CD4-positive, alpha-beta memory T cell (primary cell): ENCODE results near the gene PLA2G4F. TPM values are rescaled to one million over a fixed set of nuclear protein-coding genes. Genes with fewer than 3 reads are reported as not detected.

Experiments
- CTCF ChIA-PET: fragments of 350-600 bp; sonication (Branson Sonifier 250); formaldehyde crosslinking; loops from one replicate; lab custom pipeline; 2021; ENCODE audit warnings: inconsistent platforms; ENCODE audit not compliant: partially characterized antibody; lab: Charles Lee
- POLR2A ChIA-PET: fragments of 350-600 bp; sonication (Branson Sonifier 250); formaldehyde crosslinking; loops from one replicate; lab custom pipeline; 2021; ENCODE audit not compliant: partially characterized antibody; lab: Charles Lee
- DNase-seq, 5 donors: peaks; one replicate each; pipeline versions ENCODE4 v3.0.0 to v3.0.0-alpha.2; 2020 to 2022; ENCODE audit warnings: mixed read lengths in 1 of 5
- H3K27ac ChIP-seq: one replicate; pipeline ENCODE4 v1.7.0; 2013; ENCODE audit warnings: low read depth, low read length
- H3K27me3 ChIP-seq: 2 replicates; pipeline ENCODE4 v1.7.0; 2013; ENCODE audit warnings: mild to moderate bottlenecking, low read length, moderate library complexity; ENCODE audit not compliant: insufficient read depth
- H3K36me3 ChIP-seq: 2 replicates; pipeline ENCODE4 v1.7.0; 2013; ENCODE audit warnings: mild to moderate bottlenecking, low read length, moderate library complexity; ENCODE audit not compliant: insufficient read depth
- H3K4me1 ChIP-seq: 2 replicates; pipeline ENCODE4 v1.7.0; 2013; ENCODE audit warnings: mild to moderate bottlenecking, low read length, moderate library complexity; ENCODE audit not compliant: insufficient read depth
- H3K4me3 ChIP-seq, 2 donors: one replicate each; pipeline ENCODE4 v1.7.0; 2013; ENCODE audit warnings: low read length in 2 of 2, mild to moderate bottlenecking in 1 of 2
- H3K9me3 ChIP-seq, 2 donors: one replicate each; pipeline ENCODE4 v1.7.0; 2013; ENCODE audit warnings: low read length in 2 of 2, control low read depth in 1 of 2; ENCODE audit not compliant: control insufficient read depth in 1 of 2
- H3K27ac Mint-ChIP-seq, 7 donors: one replicate each; pipeline ENCODE4 v1.8.0; 2020 to 2021; ENCODE audit warnings: mixed read lengths in 7 of 7, mild to moderate bottlenecking in 6 of 7, inconsistent platforms in 3 of 7, moderate library complexity in 3 of 7
- H3K27me3 Mint-ChIP-seq, 2 donors: one replicate each; pipeline ENCODE4 v1.8.0; 2020 to 2021; ENCODE audit warnings: mixed read lengths in 2 of 2
- H3K36me3 Mint-ChIP-seq, 2 donors: one replicate each; pipeline ENCODE4 v1.8.0; 2020 to 2021; ENCODE audit warnings: mixed read lengths in 2 of 2, inconsistent platforms in 1 of 2, mild to moderate bottlenecking in 1 of 2
- H3K4me1 Mint-ChIP-seq, 4 donors: one replicate each; pipeline ENCODE4 v1.8.0; 2020 to 2021; ENCODE audit warnings: mixed read lengths in 4 of 4, mild to moderate bottlenecking in 1 of 4
- H3K4me3 Mint-ChIP-seq, 8 donors: one replicate each; pipeline ENCODE4 v1.8.0; 2020 to 2021; ENCODE audit warnings: mixed read lengths in 8 of 8, mild to moderate bottlenecking in 7 of 8, moderate library complexity in 6 of 8, inconsistent platforms in 3 of 8
- H3K9me3 Mint-ChIP-seq, 8 donors: one replicate each; pipeline ENCODE4 v1.8.0; 2020 to 2021; ENCODE audit warnings: mixed read lengths in 8 of 8, mild to moderate bottlenecking in 5 of 8, inconsistent platforms in 3 of 8, moderate library complexity in 1 of 8
- intact Hi-C: fragments of 100-400 bp; cut with micrococcal nuclease; formaldehyde crosslinking; loops from one replicate; pipeline ENCODE4 v1.15.1; 2023
- polyA plus RNA-seq, 2 donors: library from polyadenylated mRNA; unstranded; fragments of 300-500 nt; fragmentation: Illumina TruSeq; gene quantifications; one replicate each; pipeline ENCODE4 v1.2.3, GENCODE V29; 2021
- total RNA-seq, 2 experiments: library from RNA; stranded (reverse); gene quantifications; one replicate each; pipeline ENCODE4 v1.2.3, GENCODE V29; 2021

PLA2G4F gene
- total and polyA plus RNA-seq, 4 experiments from 2014 or later: not detected

DNA sequence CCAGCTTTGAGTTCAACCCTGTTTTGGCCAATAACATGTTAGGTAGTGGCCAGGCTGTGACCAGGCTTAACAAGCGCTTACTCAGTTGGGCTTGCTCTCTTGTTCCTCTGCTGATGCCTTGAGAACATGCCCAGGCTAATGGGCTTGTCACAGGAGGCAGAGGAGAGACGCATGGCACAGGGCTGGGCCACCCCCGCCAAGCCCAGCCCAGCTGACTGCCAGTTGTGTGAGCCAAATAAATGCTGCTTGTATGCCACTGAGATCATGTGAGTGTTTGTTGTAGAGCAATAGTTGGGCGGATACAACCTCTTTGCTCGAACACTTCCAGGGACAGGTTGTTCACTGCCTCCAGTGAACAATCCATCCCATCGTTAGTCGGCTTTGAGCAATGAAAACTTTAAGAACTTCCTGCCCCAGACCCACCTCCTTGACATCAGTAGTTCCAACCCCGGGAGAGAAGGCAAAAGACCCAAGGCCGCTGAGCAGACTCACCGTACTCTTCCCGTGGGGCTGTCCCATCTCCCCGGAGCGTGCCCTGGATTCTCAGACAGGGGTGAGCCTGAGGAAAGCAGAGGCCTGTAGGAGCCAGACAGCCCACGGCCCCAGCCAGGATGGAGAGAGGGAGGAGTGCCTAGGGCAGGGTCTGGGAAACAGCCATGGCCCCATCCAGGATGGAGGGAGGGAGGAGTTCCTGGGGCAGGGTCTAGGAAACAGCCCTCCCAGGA, 4.1 kb downstream of the PLA2G4F start:
- ChIA-PET CTCF (no interaction called here), POLR2A (no interaction called here)
- H3K27me3 ChIP-seq: no peaks in the 10 kb centered on the region
- H3K36me3 ChIP-seq: no peaks in the 10 kb centered on the region
- H3K9me3 Mint-ChIP-seq: no peaks in the 10 kb centered on the region
- DNase-seq: no peak
- H3K27me3 Mint-ChIP-seq: no peaks in the 10 kb centered on the region
- no peak overlapping the region for H3K27ac Mint-ChIP-seq
- no peaks in the 10 kb centered on the region for H3K36me3 Mint-ChIP-seq
- no peak overlapping the region for H3K27ac ChIP-seq
- intact Hi-C loops: no loop called here
- no peak overlapping the region for H3K4me3 Mint-ChIP-seq
- peaks cover 0 to 1% (median 0%) of the 10 kb centered on the region in 4 donors for H3K4me1 Mint-ChIP-seq
- H3K4me3 ChIP-seq: no peak overlapping the region
- no peaks in the 10 kb centered on the region for H3K4me1 ChIP-seq
- no peaks in the 10 kb centered on the region for H3K9me3 ChIP-seq

GRCh38 chr15:42151736-42152135, 4.7 kb downstream of the PLA2G4F start:
- no peak overlapping the region for H3K27ac ChIP-seq
- H3K9me3 ChIP-seq: no peaks in the 10 kb centered on the region
- Mint-ChIP-seq H3K4me1 (no peaks in the 10 kb centered on the region), H3K27ac (no peak overlapping the region), H3K9me3 (no peaks in the 10 kb centered on the region), H3K36me3 (no peaks in the 10 kb centered on the region), H3K4me3 (no peak overlapping the region), H3K27me3 (no peaks in the 10 kb centered on the region)
- no peaks in the 10 kb centered on the region for H3K36me3 ChIP-seq
- DNase-seq: no peak
- CTCF ChIA-PET: no interaction called here
- intact Hi-C loops: no loop called here
- POLR2A ChIA-PET: no interaction called here
- no peaks in the 10 kb centered on the region for H3K27me3 ChIP-seq
- H3K4me1 ChIP-seq: no peaks in the 10 kb centered on the region
- no peak overlapping the region for H3K4me3 ChIP-seq

GRCh38 chr15:42151141-42151561, 5.3 kb downstream of the PLA2G4F start:
- Mint-ChIP-seq H3K27me3 (no peaks in the 10 kb centered on the region), H3K4me3 (no peak overlapping the region), H3K4me1 (no peaks in the 10 kb centered on the region), H3K9me3 (no peaks in the 10 kb centered on the region), H3K27ac (no peak overlapping the region), H3K36me3 (no peaks in the 10 kb centered on the region)
- ChIA-PET CTCF (no interaction called here), POLR2A (no interaction called here)
- H3K4me1 ChIP-seq: no peaks in the 10 kb centered on the region
- H3K4me3 ChIP-seq: no peak overlapping the region
- intact Hi-C loops: no loop called here
- H3K36me3 ChIP-seq: no peaks in the 10 kb centered on the region
- no peaks in the 10 kb centered on the region for H3K9me3 ChIP-seq
- no peak overlapping the region for H3K27ac ChIP-seq
- DNase-seq: no peak
- no peaks in the 10 kb centered on the region for H3K27me3 ChIP-seq

GRCh38 chr15:42150219-42150970, 6.0 kb downstream of the PLA2G4F start:
- CTCF ChIA-PET: interaction anchor here (1.0 to 1.5 kb wide), 2 partner anchors 12 to 40 kb away, joined by 3 to 6 read pairs; no protein-coding TSS in a partner anchor
- intact Hi-C loops: no loop called here
- Mint-ChIP-seq H3K27me3 (no peaks in the 10 kb centered on the region), H3K27ac (no peak overlapping the region), H3K36me3 (no peaks in the 10 kb centered on the region), H3K9me3 (no peaks in the 10 kb centered on the region), H3K4me1 (no peaks in the 10 kb centered on the region), H3K4me3 (no peak overlapping the region)
- H3K4me3 ChIP-seq: no peak overlapping the region
- no peaks in the 10 kb centered on the region for H3K36me3 ChIP-seq
- H3K4me1 ChIP-seq: no peaks in the 10 kb centered on the region
- POLR2A ChIA-PET: no interaction called here
- no peak overlapping the region for H3K27ac ChIP-seq
- no peaks in the 10 kb centered on the region for H3K27me3 ChIP-seq
- DNase-seq: no peak
- H3K9me3 ChIP-seq: no peaks in the 10 kb centered on the region

GRCh38 chr15:42149493-42150218, 6.8 kb downstream of the PLA2G4F start:
- no peak overlapping the region for H3K27ac Mint-ChIP-seq
- no peaks in the 10 kb centered on the region for H3K36me3 Mint-ChIP-seq
- no peak overlapping the region for H3K4me3 Mint-ChIP-seq
- peaks cover 0 to 4% of the 10 kb centered on the region in 2 donors for H3K27me3 Mint-ChIP-seq
- ChIA-PET POLR2A (no interaction called here), CTCF (interaction anchor here (1.0 to 1.5 kb wide), 2 partner anchors 12 to 39 kb away, joined by 3 to 6 read pairs; no protein-coding TSS in a partner anchor)
- no peaks in the 10 kb centered on the region for H3K9me3 Mint-ChIP-seq
- Histone ChIP-seq H3K27me3 (no peaks in the 10 kb centered on the region), H3K27ac (no peak overlapping the region), H3K36me3 (no peaks in the 10 kb centered on the region), H3K4me1 (no peaks in the 10 kb centered on the region), H3K4me3 (no peak overlapping the region), H3K9me3 (no peaks in the 10 kb centered on the region)
- no peaks in the 10 kb centered on the region for H3K4me1 Mint-ChIP-seq
- intact Hi-C loops: no loop called here
- no peak for DNase-seq

DNA sequence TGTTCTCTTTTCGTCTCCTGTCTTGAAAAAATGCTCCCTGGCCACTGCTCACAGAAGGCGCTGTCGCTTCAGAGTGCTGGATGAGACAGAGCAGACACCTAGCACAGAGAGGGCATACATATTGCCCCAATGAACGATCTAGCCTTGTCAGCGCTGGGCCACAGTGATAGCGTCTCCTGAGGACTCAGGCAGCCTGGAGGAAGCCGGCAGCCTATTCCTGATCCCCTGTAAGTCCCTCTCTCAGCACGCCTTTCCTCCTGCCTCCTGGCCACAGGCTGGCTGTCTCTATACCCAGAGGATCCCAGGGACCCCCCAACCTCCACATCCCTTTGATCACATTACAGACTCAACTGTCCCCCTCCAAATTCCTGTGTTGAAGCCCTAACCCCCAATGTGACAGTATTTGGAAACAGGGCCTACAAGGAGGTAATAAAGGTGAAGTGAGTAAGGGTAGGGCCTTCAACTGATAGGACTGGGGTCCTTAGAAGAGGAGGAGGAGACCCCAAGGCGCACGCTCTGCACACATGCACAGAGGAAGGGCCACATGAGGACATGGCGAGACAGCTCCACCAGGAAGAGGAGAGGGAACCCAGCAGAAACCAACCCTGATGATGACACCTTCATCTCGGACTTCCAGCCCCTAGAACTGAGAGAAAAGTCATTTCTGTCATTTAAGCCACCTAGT, 7.5 kb downstream of the PLA2G4F start:
- Mint-ChIP-seq H3K4me3 (no peak overlapping the region), H3K9me3 (no peaks in the 10 kb centered on the region), H3K4me1 (no peaks in the 10 kb centered on the region), H3K27me3 (peaks cover 0 to 4% of the 10 kb centered on the region in 2 donors), H3K36me3 (no peaks in the 10 kb centered on the region), H3K27ac (no peak overlapping the region)
- ChIA-PET CTCF (interaction anchor here (1.3 to 1.5 kb wide), 2 partner anchors 11 kb away, joined by 6 to 9 read pairs; no protein-coding TSS in a partner anchor), POLR2A (no interaction called here)
- H3K27me3 ChIP-seq: no peaks in the 10 kb centered on the region
- intact Hi-C loops: no loop called here
- no peak overlapping the region for H3K27ac ChIP-seq
- H3K4me3 ChIP-seq: no peak overlapping the region
- no peaks in the 10 kb centered on the region for H3K36me3 ChIP-seq
- H3K9me3 ChIP-seq: no peaks in the 10 kb centered on the region
- no peaks in the 10 kb centered on the region for H3K4me1 ChIP-seq
- DNase-seq: no peak

- Mint-ChIP-seq H3K4me1 (no peaks in the 10 kb centered on the region), H3K27me3 (peaks cover 0 to 4% of the 10 kb centered on the region in 2 donors), H3K4me3 (no peak overlapping the region), H3K36me3 (no peaks in the 10 kb centered on the region), H3K9me3 (no peaks in the 10 kb centered on the region), H3K27ac (no peak overlapping the region)
- intact Hi-C loops: no loop called here
- ChIA-PET CTCF (interaction anchor here (1.3 kb wide), 1 partner anchor 9 kb away, joined by 4 read pairs; no protein-coding TSS in a partner anchor), POLR2A (no interaction called here)
- no peaks in the 10 kb centered on the region for H3K36me3 ChIP-seq
- H3K9me3 ChIP-seq: no peaks in the 10 kb centered on the region
- H3K27me3 ChIP-seq: no peaks in the 10 kb centered on the region
- H3K27ac ChIP-seq: no peak overlapping the region
- H3K4me1 ChIP-seq: no peaks in the 10 kb centered on the region
- no peak for DNase-seq
- no peak overlapping the region for H3K4me3 ChIP-seq
These were observed 9.1 kb downstream of the PLA2G4F start for GRCh38 chr15:42147431-42147735.
